HFFc6 (cell line): ENCODE measurements around the gene OR1B1. TPM values are rescaled to one million over a fixed set of nuclear protein-coding genes. Genes with fewer than 3 reads are reported as not detected.

ENCODE experiments used
- DNase-seq: peaks from one replicate; pipeline ENCODE4 v3.0.0-alpha.2; 2018
- H3K27ac Mint-ChIP-seq: 2 replicates; pipeline ENCODE4 v1.8.0; 2020; ENCODE audit warnings: mild to moderate bottlenecking, mixed read lengths
- H3K27me3 Mint-ChIP-seq: 2 replicates; pipeline ENCODE4 v1.8.0; 2021; ENCODE audit warnings: mild to moderate bottlenecking, moderate library complexity, mixed read lengths; ENCODE audit not compliant: insufficient read depth
- H3K36me3 Mint-ChIP-seq: 2 replicates; pipeline ENCODE4 v1.8.0; 2021; ENCODE audit warnings: low read depth, mixed read lengths
- H3K4me1 Mint-ChIP-seq: 2 replicates; pipeline ENCODE4 v1.8.0; 2020; ENCODE audit warnings: low read depth, mixed read lengths
- H3K4me3 Mint-ChIP-seq: 2 replicates; pipeline ENCODE4 v1.8.0; 2020; ENCODE audit warnings: mild to moderate bottlenecking, moderate library complexity, mixed read lengths
- H3K9me3 Mint-ChIP-seq: 2 replicates; pipeline ENCODE4 v1.8.0; 2020; ENCODE audit warnings: mild to moderate bottlenecking, mixed read lengths
- long read RNA-seq: library from polyadenylated mRNA; unstranded; transcript quantifications from one replicate; pipeline ENCODE4 v2.0.0, GENCODE V29; 2019
- total RNA-seq, 6 experiments: library from RNA; stranded (reverse); fragmentation: NEBNext Ultra II Directional; extraction: Animal tissue kit (Norgen Biotek cat#: 25700); gene quantifications; 2 replicates in 1 of 6; 3 replicates in 5 of 6; pipeline ENCODE4 v1.2.3, GENCODE V29; 2021
- TF ChIP-seq, protein P1 (sequence below): fragments of 200-600 bp; sonication (generic); IDR thresholded peaks from 2 replicates; pipeline ENCODE4 v1.5.0; 2021; ENCODE audit warnings: antibody characterized with exemption, mild to moderate bottlenecking

The OR1B1 gene
- not detected for total RNA-seq
- long read RNA-seq = 0 reads

DNA sequence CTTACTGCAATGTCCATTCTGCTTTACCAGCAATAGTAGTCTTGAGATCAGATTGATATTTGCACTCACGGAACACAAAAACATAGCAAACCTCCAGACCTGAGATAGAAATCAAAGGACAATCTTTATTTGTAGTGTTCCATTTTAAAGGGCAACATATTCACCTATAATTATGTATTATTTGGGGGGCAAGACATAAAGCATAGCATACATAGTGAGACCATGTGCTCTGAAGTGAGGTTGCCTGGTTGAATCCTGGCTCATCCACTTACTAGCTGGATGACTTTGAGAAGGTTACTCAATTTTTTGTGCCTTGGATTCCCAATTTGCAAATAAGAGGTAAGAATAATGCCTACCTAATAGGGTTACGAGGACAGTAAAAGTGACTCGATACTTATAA is at the start of gene OR1B1:
Gene OR1B1, minus strand, starts transcription at position 101 of the 400 bp plus-strand sequence.
- Mint-ChIP-seq H3K9me3 (peaks cover 6% of the 10 kb centered on the region), H3K4me3 (no peak within 1 kb of the TSS), H3K36me3 (no peaks in the 10 kb centered on the region), H3K4me1 (no peaks in the 10 kb centered on the region), H3K27me3 (peaks cover 2% of the 10 kb centered on the region; the same call in 1 of the 2 replicates), H3K27ac (no peak within 1 kb of the TSS)
- TF ChIP-seq, protein P1, sequence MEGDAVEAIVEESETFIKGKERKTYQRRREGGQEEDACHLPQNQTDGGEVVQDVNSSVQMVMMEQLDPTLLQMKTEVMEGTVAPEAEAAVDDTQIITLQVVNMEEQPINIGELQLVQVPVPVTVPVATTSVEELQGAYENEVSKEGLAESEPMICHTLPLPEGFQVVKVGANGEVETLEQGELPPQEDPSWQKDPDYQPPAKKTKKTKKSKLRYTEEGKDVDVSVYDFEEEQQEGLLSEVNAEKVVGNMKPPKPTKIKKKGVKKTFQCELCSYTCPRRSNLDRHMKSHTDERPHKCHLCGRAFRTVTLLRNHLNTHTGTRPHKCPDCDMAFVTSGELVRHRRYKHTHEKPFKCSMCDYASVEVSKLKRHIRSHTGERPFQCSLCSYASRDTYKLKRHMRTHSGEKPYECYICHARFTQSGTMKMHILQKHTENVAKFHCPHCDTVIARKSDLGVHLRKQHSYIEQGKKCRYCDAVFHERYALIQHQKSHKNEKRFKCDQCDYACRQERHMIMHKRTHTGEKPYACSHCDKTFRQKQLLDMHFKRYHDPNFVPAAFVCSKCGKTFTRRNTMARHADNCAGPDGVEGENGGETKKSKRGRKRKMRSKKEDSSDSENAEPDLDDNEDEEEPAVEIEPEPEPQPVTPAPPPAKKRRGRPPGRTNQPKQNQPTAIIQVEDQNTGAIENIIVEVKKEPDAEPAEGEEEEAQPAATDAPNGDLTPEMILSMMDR = no peak
- DNase-seq = no peak

DNA sequence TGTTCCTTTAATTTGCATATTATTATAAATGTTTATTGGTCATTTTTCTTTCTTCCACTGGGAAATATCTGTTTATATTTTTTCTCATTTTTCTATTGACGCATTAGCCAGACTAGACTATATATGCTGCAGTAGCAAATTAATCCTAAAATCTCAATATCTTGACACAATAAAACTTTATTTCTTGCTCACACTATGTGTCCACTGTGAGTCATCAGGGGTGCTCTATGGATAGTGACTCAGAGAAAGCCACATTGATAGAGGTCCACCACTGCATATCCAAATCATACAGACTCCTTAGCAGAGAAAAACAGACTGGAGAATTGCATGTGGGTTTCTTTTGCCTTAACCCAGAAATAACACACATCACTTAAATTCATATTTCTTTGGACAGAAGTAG is 38.3 kb upstream of the OR1B1 start:
- no peak overlapping the region for H3K27ac Mint-ChIP-seq
- H3K27me3 Mint-ChIP-seq = no peaks in the 10 kb centered on the region
- H3K9me3 Mint-ChIP-seq = peaks cover 7% of the 10 kb centered on the region
- TF ChIP-seq, protein P1 = no peak
- no peaks in the 10 kb centered on the region for H3K4me1 Mint-ChIP-seq
- no peak for DNase-seq
- no peak overlapping the region for H3K4me3 Mint-ChIP-seq
- H3K36me3 Mint-ChIP-seq = no peaks in the 10 kb centered on the region

DNA sequence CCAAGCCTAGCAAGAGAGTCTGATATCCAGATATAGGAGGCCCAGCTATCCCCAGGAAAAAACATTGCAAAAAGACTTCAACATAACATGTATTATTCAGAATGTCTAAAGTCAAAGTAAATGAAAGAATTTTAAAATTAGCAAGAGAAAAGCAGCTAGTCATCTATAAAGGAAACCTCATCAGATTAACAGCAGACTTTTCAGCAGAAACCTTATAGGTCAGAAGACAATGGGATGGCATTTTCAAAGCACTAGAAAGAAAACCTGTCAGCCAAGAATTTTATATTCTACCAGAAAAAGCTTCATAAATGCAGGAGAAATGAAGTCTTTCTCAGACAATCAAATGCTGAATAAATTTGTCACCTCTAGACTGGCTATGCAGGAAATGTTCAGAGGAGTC is 27.4 kb upstream of the OR1B1 start:
- Mint-ChIP-seq H3K4me1 (no peaks in the 10 kb centered on the region), H3K36me3 (no peaks in the 10 kb centered on the region), H3K27me3 (0 out of 2 replicates have a peak, but pooled peaks cover 6% of the 10 kb centered on the region), H3K4me3 (no peak overlapping the region), H3K27ac (no peak overlapping the region), H3K9me3 (peaks cover 24% of the 10 kb centered on the region)
- no peak for DNase-seq
- TF ChIP-seq, protein P1 = no peak

DNA sequence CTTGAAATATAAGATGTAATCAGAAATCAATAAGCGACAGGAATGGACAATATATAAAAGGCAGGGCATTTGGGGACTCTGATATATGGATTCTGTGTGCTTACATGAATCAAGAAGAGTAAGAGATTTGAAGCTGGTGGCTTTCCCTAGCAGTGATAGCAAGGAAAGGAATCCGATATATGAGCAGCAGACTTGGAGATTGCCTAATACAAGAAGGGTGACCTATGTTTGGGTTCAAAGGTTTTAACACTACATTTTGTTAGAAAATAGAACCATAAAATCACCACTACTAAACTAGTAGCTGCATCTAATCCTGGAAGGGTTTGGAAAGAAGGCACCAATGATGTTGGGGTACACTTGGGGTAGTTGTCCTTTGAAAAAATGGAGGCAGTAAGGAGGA is 15.1 kb upstream of the OR1B1 start:
- Mint-ChIP-seq H3K27me3 (peaks cover 1% of the 10 kb centered on the region; the same call in 1 of the 2 replicates), H3K4me1 (no peaks in the 10 kb centered on the region), H3K9me3 (peaks cover 8% of the 10 kb centered on the region), H3K27ac (no peak overlapping the region), H3K36me3 (no peaks in the 10 kb centered on the region), H3K4me3 (no peak overlapping the region)
- TF ChIP-seq, protein P1 = no peak
- DNase-seq = no peak

DNA sequence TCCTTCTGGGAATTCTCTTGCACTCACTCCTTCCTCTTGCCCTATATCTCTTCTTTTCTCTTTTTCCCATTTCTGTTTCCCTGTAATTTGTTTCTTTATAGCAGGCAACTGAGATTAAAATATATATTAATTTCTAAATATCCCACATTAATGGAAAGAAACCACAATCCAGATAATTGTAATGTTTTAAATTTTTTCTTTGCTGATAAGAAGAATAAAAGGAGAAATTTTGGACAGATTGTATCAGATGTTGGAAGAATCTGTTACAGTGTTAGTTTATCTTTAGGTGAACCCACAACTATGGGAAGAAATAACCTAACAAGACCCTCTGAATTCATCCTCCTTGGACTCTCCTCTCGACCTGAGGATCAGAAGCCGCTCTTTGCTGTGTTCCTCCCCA is 4.0 kb upstream of the OR1B1 start, which contains the start of gene OR1L1:
Gene OR1L1, plus strand, starts transcription at position 301 of the 400 bp plus-strand sequence. Its CDS starts 0 bp downstream, at position 301.
- DNase-seq = no peak
- TF ChIP-seq, protein P1 = no peak
- Mint-ChIP-seq H3K36me3 (no peaks in the 10 kb centered on the region), H3K27me3 (no peaks in the 10 kb centered on the region; the same call in 1 of the 2 replicates), H3K4me1 (no peaks in the 10 kb centered on the region), H3K4me3 (no peak within 1 kb of the TSS), H3K9me3 (peaks cover 3% of the 10 kb centered on the region; the same call in 1 of the 2 replicates), H3K27ac (no peak within 1 kb of the TSS)
